H9 (cell line): ENCODE data around the gene NIPSNAP2. TPM values are rescaled to one million over a fixed set of nuclear protein-coding genes. Genes with fewer than 3 reads are reported as not detected.

Experiments
- DNase-seq: peaks from one replicate; pipeline ENCODE4 v3.0.0-alpha.2; 2017
- H2AFZ ChIP-seq: one replicate; pipeline ENCODE4 v1.6.1; 2013; ENCODE audit warnings: mild to moderate bottlenecking, low read length, control low read depth, moderate library complexity
- H2AK5ac ChIP-seq: 2 replicates; pipeline ENCODE4 v1.6.1; 2013; ENCODE audit warnings: low read length, control low read depth, mixed read lengths; ENCODE audit not compliant: insufficient read length
- H2BK120ac ChIP-seq: one replicate; pipeline ENCODE4 v1.6.1; 2013; ENCODE audit warnings: low read depth, mild to moderate bottlenecking, low read length, control low read depth, inconsistent platforms; ENCODE audit not compliant: poor library complexity, severe bottlenecking
- H2BK12ac ChIP-seq: 2 replicates; pipeline ENCODE4 v1.6.1; 2013; ENCODE audit warnings: low read length, control low read depth, mixed read lengths, low read depth; ENCODE audit not compliant: insufficient read length
- H2BK15ac ChIP-seq: 2 replicates; pipeline ENCODE4 v1.6.1; 2013; ENCODE audit warnings: low read depth, low read length, control low read depth
- H2BK20ac ChIP-seq: one replicate; pipeline ENCODE4 v1.6.1; 2013; ENCODE audit warnings: low read depth, mild to moderate bottlenecking, low read length, control low read depth, inconsistent platforms; ENCODE audit not compliant: poor library complexity, severe bottlenecking
- H2BK5ac ChIP-seq: 2 replicates; pipeline ENCODE4 v1.6.1; 2013; ENCODE audit warnings: low read length, control low read depth, mixed read lengths; ENCODE audit not compliant: insufficient read length
- H3K14ac ChIP-seq: 2 replicates; pipeline ENCODE4 v1.6.1; 2013; ENCODE audit warnings: low read length, control low read depth; ENCODE audit not compliant: insufficient read depth
- H3K18ac ChIP-seq: 2 replicates; pipeline ENCODE4 v1.6.1; 2013; ENCODE audit warnings: low read depth, mild to moderate bottlenecking, mixed read lengths, low read length, control low read depth; ENCODE audit not compliant: insufficient read length
- H3K23ac ChIP-seq: 2 replicates; pipeline ENCODE4 v1.6.1; 2013; ENCODE audit warnings: low read length, control low read depth, mixed read lengths, low read depth; ENCODE audit not compliant: insufficient read length
- H3K23me2 ChIP-seq: 2 replicates; pipeline ENCODE4 v1.6.1; 2013; ENCODE audit warnings: low read depth, mild to moderate bottlenecking, mixed read lengths, low read length, control low read depth; ENCODE audit not compliant: insufficient read length, poor library complexity, severe bottlenecking
- H3K27ac ChIP-seq: 2 replicates; pipeline ENCODE4 v1.5.1; 2013; ENCODE audit warnings: low read length, control low read depth, mixed read lengths, low read depth; ENCODE audit not compliant: insufficient read length
- H3K27me3 ChIP-seq: 2 replicates; pipeline ENCODE4 v1.6.1; 2013; ENCODE audit warnings: low read length, control low read depth, inconsistent platforms; ENCODE audit not compliant: insufficient read depth
- H3K4ac ChIP-seq: 2 replicates; pipeline ENCODE4 v1.6.1; 2013; ENCODE audit warnings: low read depth, mild to moderate bottlenecking, control low read depth, inconsistent platforms, low read length, moderate library complexity
- H3K4me1 ChIP-seq: 2 replicates; pipeline ENCODE4 v1.6.1; 2013; ENCODE audit warnings: low read length, control low read depth, inconsistent platforms; ENCODE audit not compliant: insufficient read depth
- H3K4me2 ChIP-seq: 2 replicates; pipeline ENCODE4 v1.6.1; 2013; ENCODE audit warnings: low read length, control low read depth, mixed read lengths; ENCODE audit not compliant: insufficient read length, insufficient read depth
- H3K56ac ChIP-seq: 2 replicates; pipeline ENCODE4 v1.6.1; 2013; ENCODE audit warnings: low read depth, mild to moderate bottlenecking, mixed read lengths, low read length, control low read depth; ENCODE audit not compliant: insufficient read length
- H3K79me1 ChIP-seq: 2 replicates; pipeline ENCODE4 v1.6.1; 2013; ENCODE audit warnings: low read depth, mild to moderate bottlenecking, moderate library complexity, low read length, control low read depth, inconsistent platforms; ENCODE audit not compliant: insufficient read depth, poor library complexity, severe bottlenecking
- H3K79me2 ChIP-seq: 2 replicates; pipeline ENCODE4 v1.6.1; 2013; ENCODE audit warnings: low read length, control low read depth, inconsistent platforms; ENCODE audit not compliant: insufficient read depth
- H3K9ac ChIP-seq: 2 replicates; pipeline ENCODE4 v1.6.1; 2013; ENCODE audit warnings: low read length, control low read depth, mixed read lengths; ENCODE audit not compliant: insufficient read length; ENCODE audit errors: extremely low read depth
- H3K9me3 ChIP-seq: one replicate; pipeline ENCODE4 v1.6.1; 2013; ENCODE audit warnings: low read depth, low read length, inconsistent platforms; ENCODE audit not compliant: control insufficient read depth
- H3T11ph ChIP-seq: one replicate; pipeline ENCODE4 v1.6.1; 2013; ENCODE audit warnings: mild to moderate bottlenecking, low read length, control low read depth, inconsistent platforms
- H4K20me1 ChIP-seq: one replicate; pipeline ENCODE4 v1.6.1; 2013; ENCODE audit not compliant: control insufficient read depth, insufficient read length, insufficient read depth
- H4K5ac ChIP-seq: 2 replicates; pipeline ENCODE4 v1.6.1; 2013; ENCODE audit warnings: low read depth, mild to moderate bottlenecking, mixed read lengths, low read length, control low read depth; ENCODE audit not compliant: insufficient read length
- H4K8ac ChIP-seq: replicated peaks from 2 replicates; pipeline ENCODE4 v1.6.1; 2013; ENCODE audit warnings: low read length, control low read depth, mixed read lengths, low read depth; ENCODE audit not compliant: insufficient read length
- H4K91ac ChIP-seq: 2 replicates; pipeline ENCODE4 v1.6.1; 2013; ENCODE audit warnings: low read depth, mild to moderate bottlenecking, moderate library complexity, mixed read lengths, low read length, control low read depth; ENCODE audit not compliant: insufficient read length
- H3K27ac Mint-ChIP-seq, 3 experiments: 2 replicates in 2 of 3; 3 replicates in 1 of 3; pipeline ENCODE4 v1.8.0; 2020 to 2021; ENCODE audit warnings: mixed read lengths in 3 of 3, mild to moderate bottlenecking in 1 of 3, moderate library complexity in 1 of 3
- H3K27me3 Mint-ChIP-seq: 2 replicates; pipeline ENCODE4 v1.8.0; 2021; ENCODE audit warnings: low read depth, mild to moderate bottlenecking, moderate library complexity, mixed read lengths
- H3K36me3 Mint-ChIP-seq, 3 experiments: 2 replicates in 2 of 3; 3 replicates in 1 of 3; pipeline ENCODE4 v1.8.0; 2020 to 2021; ENCODE audit warnings: low read depth in 3 of 3, mixed read lengths in 3 of 3; ENCODE audit not compliant: insufficient read depth in 1 of 3
- H3K4me1 Mint-ChIP-seq, 2 experiments: 2 replicates each; pipeline ENCODE4 v1.8.0; 2020; ENCODE audit warnings: mixed read lengths in 2 of 2
- H3K4me3 Mint-ChIP-seq, 2 experiments: 2 replicates in 1 of 2; 3 replicates in 1 of 2; pipeline ENCODE4 v1.8.0; 2020 to 2021; ENCODE audit warnings: mild to moderate bottlenecking in 2 of 2, mixed read lengths in 2 of 2, moderate library complexity in 1 of 2
- H3K9me3 Mint-ChIP-seq, 2 experiments: 2 replicates in 1 of 2; 3 replicates in 1 of 2; pipeline ENCODE4 v1.8.0; 2020; ENCODE audit warnings: mild to moderate bottlenecking in 2 of 2, mixed read lengths in 2 of 2, moderate library complexity in 1 of 2
- CTCF ChIP-seq: fragments of 200-600 bp; sonication (generic); conservative IDR thresholded peaks from 3 replicates; pipeline ENCODE4 v1.8.0; 2021; ENCODE audit warnings: antibody characterized with exemption, mild to moderate bottlenecking
- WGBS: extraction: QIAGEN DNeasy Blood & Tissue Kit; methylation state at CpG from one replicate; pipeline ENCODE4 v1.1.7; 2013; ENCODE audit warnings: missing lambda C conversion rate, low lambda C conversion rate, mixed read lengths; ENCODE audit not compliant: insufficient read length; ENCODE audit errors: extremely low coverage; 5-methylcytosine and 5-hydroxymethylcytosine counted together
- total RNA-seq: library from RNA; stranded (reverse); gene quantifications from 2 replicates; pipeline ENCODE4 v1.2.1, GENCODE V29; 2021

Gene NIPSNAP2
- total RNA-seq, 1 experiment from 2014 or later: 40.7 TPM

- Histone ChIP-seq H3K4me1 (no peaks in the 10 kb centered on the region), H3K23ac (no peak overlapping the region), H3K4ac (no peak overlapping the region), H2BK20ac (no peak overlapping the region), H4K91ac (no peak overlapping the region), H2AFZ (no peak overlapping the region), H4K20me1 (no peaks in the 10 kb centered on the region), H3T11ph (no peak overlapping the region), H2AK5ac (no peak overlapping the region), H3K9ac (peak overlapping the region; percentile 85), H3K79me2 (no peaks in the 10 kb centered on the region), H2BK15ac (no peak overlapping the region), H3K18ac (no peak overlapping the region), H3K79me1 (no peaks in the 10 kb centered on the region), H3K23me2 (no peaks in the 10 kb centered on the region), H2BK120ac (no peak overlapping the region), H4K8ac (no peak overlapping the region), H3K27me3 (no peaks in the 10 kb centered on the region), H2BK12ac (no peak overlapping the region), H3K56ac (no peak overlapping the region), H4K5ac (no peak overlapping the region), H3K27ac (peak overlapping the region; percentile 25), H3K9me3 (no peaks in the 10 kb centered on the region), H3K4me2 (peak overlapping the region; percentile 67), H2BK5ac (no peak overlapping the region), H3K14ac (no peak overlapping the region; the same call in none of the 2 replicates)
- Mint-ChIP-seq H3K27ac (peak overlapping the region; percentile 92 to 97 (median 96)), H3K27me3 (no peaks in the 10 kb centered on the region; the same call in 1 of the 2 replicates), H3K4me1 (peaks cover 5 to 10% of the 10 kb centered on the region in 2 experiments; a peak in 2 of 4 replicates), H3K4me3 (peak overlapping the region; percentile 82 to 91), H3K36me3 (peaks cover 19 to 32% (median 28%) of the 10 kb centered on the region in 3 experiments), H3K9me3 (no peaks in the 10 kb centered on the region)
- DNase-seq: peak; percentile 93
- WGBS: no CpG with 5 or more reads among the region's 27 CpGs
- TF ChIP-seq CTCF: peak; percentile 46; the same call in 1 of the 3 replicates
Observed at GRCh38 chr7:56033671-56034432, 69.5 kb downstream of the NIPSNAP2 start.
